ENCODE results near the gene TDRD7. TPM values are rescaled to one million over a fixed set of nuclear protein-coding genes. Genes with fewer than 3 reads are reported as not detected.

Gene TDRD7
- total and polyA plus RNA-seq, 2 experiments from 2014 or later, result 4.2 to 4.5 TPM

DNA sequence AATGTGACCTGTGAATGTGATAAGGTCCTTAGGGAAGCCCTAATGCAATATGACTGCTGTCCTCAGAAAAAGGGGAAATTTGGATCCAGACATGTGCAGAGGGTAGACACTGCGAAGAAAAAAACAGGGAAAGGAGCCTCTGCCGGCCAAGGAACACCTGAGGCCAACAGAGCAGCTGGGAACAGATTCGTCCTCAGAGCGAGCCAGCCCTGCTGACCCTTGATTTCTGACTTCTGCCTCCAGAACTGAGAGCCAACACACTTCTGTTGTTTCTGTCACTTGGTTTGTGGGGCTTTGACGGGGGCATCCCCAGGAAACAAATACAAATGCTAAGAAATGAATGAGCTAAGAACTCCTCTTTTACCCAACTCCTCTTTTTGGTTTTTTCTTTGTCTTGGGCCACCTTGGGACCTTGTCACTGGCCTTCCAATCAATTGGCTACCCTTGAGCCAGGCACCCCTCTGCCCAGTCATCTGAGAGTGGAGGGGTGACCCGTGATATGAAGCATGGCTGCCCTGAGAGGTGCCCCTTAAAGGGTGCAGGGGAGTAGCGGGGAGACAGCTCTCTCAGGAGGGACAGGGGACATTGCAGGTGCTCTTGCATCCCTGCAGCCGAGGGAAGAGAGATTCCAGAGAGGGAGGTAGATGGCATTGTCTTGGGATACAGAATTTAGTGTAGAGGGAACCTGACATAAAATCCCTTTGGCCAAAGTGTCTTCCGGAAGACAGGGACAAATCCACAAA is 106.4 kb downstream of the TDRD7 start:
- H3K4me1 ChIP-seq (ENCODE audit: low read depth), result peaks cover 56% of the 10 kb centered on the region
- H3K27ac ChIP-seq, result peak overlapping the region; percentile 64
- DNase-seq (ENCODE audit: low read depth in 1 of 2, low spot score in 1 of 2), result no peak
- TF ChIP-seq, protein P1, sequence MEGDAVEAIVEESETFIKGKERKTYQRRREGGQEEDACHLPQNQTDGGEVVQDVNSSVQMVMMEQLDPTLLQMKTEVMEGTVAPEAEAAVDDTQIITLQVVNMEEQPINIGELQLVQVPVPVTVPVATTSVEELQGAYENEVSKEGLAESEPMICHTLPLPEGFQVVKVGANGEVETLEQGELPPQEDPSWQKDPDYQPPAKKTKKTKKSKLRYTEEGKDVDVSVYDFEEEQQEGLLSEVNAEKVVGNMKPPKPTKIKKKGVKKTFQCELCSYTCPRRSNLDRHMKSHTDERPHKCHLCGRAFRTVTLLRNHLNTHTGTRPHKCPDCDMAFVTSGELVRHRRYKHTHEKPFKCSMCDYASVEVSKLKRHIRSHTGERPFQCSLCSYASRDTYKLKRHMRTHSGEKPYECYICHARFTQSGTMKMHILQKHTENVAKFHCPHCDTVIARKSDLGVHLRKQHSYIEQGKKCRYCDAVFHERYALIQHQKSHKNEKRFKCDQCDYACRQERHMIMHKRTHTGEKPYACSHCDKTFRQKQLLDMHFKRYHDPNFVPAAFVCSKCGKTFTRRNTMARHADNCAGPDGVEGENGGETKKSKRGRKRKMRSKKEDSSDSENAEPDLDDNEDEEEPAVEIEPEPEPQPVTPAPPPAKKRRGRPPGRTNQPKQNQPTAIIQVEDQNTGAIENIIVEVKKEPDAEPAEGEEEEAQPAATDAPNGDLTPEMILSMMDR (IDR thresholded peaks at IDR 0.05; ENCODE audit: low read depth, low read length), result no peak
- H3K27me3 ChIP-seq, result no peaks in the 10 kb centered on the region
- no peak overlapping the region for H3K4me3 ChIP-seq
- no peaks in the 10 kb centered on the region for H3K9me3 ChIP-seq (ENCODE audit: low read depth)
- H3K36me3 ChIP-seq, result no peaks in the 10 kb centered on the region

DNA sequence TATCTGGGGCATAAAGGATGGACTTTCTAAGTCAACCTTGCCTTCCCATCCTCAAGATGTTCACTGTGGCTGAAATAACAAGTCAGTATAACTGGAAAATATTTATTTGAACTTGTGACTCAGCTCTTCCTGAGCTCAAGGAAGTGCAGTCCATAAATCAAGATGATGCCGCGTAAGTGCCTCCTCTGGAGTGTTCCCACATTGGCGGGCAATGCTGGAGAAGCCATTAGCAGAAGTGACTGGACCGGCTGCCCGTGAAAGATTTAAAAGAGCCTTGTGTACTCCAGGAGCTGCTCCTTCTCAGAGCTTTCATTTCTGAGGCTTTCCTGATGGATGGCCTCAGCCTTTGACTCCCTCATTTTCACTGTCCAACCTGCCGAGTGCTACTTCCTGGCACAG is 107.0 kb downstream of the TDRD7 start:
- no peak overlapping the region for H3K4me3 ChIP-seq
- peak overlapping the region; percentile 64 for H3K27ac ChIP-seq
- H3K27me3 ChIP-seq, result no peaks in the 10 kb centered on the region
- peaks cover 56% of the 10 kb centered on the region for H3K4me1 ChIP-seq (ENCODE audit: low read depth)
- H3K36me3 ChIP-seq, result peaks cover 1% of the 10 kb centered on the region
- peak in 1 of 2 donors; percentile 15 for DNase-seq (ENCODE audit: low read depth in 1 of 2, low spot score in 1 of 2)
- H3K9me3 ChIP-seq (ENCODE audit: low read depth), result no peaks in the 10 kb centered on the region
- TF ChIP-seq, protein P1 (IDR thresholded peaks at IDR 0.05; ENCODE audit: low read depth, low read length), result no peak

DNA sequence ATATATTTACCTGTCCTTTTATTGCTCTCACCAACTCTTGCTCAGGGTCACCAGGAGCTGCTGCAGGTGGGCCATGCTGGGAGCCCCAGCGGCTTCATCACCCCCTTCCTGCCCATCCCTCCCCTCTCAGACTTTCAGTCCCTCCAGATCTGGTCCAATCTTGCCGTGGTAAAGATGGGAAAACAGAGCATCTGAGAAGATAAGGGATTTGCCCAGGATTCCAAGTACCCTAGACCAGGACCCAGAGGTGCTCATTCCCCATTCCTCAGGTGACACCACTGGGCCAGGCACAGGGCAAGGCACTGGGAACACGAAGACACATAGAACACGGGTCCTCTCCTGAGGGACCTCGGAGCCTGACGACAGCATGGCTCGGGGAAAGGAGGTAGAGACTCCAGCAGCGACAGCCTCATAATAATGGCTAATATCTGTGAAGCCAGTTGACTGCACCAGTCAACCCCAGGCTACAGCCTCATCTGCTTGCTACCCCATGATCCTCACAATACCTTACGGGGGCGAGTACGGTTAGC is 107.6 kb downstream of the TDRD7 start:
- DNase-seq (ENCODE audit: low read depth in 1 of 2, low spot score in 1 of 2), result no peak
- Histone ChIP-seq H3K36me3 (peaks cover 4% of the 10 kb centered on the region), H3K27ac (peak overlapping the region; percentile 64), H3K4me1 (ENCODE audit: low read depth) (peaks cover 56% of the 10 kb centered on the region), H3K9me3 (ENCODE audit: low read depth) (no peaks in the 10 kb centered on the region), H3K4me3 (no peak overlapping the region), H3K27me3 (no peaks in the 10 kb centered on the region)
- TF ChIP-seq, protein P1 (IDR thresholded peaks at IDR 0.05; ENCODE audit: low read depth, low read length), result no peak

DNA sequence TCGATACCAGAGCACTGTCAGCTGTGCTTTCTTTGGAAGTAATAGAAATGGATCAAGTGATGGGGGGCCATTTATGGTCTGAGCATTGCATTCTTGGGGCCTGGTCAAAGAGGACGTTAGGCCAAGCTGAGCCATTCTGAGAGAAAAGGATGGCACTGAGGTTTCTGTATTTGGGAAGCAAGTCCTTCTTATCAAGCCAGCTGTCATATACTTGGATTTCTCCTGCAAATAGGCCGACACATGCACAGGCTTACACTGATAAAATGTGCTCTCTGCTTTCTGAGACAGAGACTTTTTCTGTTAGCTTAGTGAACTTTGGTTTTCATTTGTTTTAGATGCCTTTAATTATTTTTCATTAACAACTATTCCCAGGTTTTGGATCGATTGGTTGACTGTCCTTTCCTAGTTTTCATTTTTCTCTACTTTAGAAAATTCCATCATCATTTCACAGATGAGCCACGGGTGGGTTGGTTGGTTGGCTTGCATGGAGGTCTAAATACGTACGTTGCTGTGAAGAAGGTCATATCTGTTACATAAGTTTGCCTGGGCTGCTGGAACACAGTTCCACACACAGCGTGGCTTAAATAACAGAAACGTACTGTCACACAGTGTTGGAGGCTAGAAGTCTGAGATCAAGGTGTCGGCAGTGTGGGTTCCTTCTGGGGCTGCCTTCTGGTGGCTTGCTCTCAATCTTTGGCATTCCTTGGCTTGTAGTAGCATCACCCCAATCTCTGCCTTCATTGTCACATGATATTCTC is 109.9 kb downstream of the TDRD7 start:
- TF ChIP-seq, protein P1 (IDR thresholded peaks at IDR 0.05; ENCODE audit: low read depth, low read length), result no peak
- Histone ChIP-seq H3K9me3 (ENCODE audit: low read depth) (no peaks in the 10 kb centered on the region), H3K4me3 (no peak overlapping the region), H3K4me1 (ENCODE audit: low read depth) (peaks cover 50% of the 10 kb centered on the region), H3K36me3 (peaks cover 16% of the 10 kb centered on the region), H3K27ac (peak overlapping the region; percentile 67), H3K27me3 (no peaks in the 10 kb centered on the region)
- DNase-seq (ENCODE audit: low read depth in 1 of 2, low spot score in 1 of 2), result no peak

DNA sequence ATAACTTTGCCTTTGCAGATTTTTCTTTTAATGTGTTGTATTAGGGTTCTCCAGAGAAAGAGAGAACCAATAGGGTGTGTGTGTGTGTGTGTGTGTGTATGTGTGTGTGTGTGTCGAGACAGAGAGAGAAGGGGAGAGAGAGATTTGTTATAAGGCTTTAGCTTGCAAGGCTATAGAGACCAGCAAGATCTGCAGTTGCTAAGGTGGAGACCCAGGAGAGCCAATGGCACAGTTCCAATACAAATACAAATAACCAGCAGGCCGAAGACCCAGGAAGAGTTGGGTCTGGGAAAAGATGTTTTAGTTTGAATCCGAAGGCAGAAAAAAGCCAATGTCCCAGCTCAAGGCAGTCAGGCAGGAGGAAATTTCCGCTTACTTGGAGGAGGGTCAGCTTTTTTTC is 112.5 kb downstream of the TDRD7 start:
- peaks cover 16% of the 10 kb centered on the region for H3K36me3 ChIP-seq
- no peak overlapping the region for H3K4me3 ChIP-seq
- H3K27ac ChIP-seq, result peak overlapping the region; percentile 92
- TF ChIP-seq, protein P1 (IDR thresholded peaks at IDR 0.05; ENCODE audit: low read depth, low read length), result no peak
- DNase-seq (ENCODE audit: low read depth in 1 of 2, low spot score in 1 of 2), result no peak
- H3K4me1 ChIP-seq (ENCODE audit: low read depth), result peaks cover 57% of the 10 kb centered on the region
- H3K9me3 ChIP-seq (ENCODE audit: low read depth), result no peaks in the 10 kb centered on the region
- H3K27me3 ChIP-seq, result no peaks in the 10 kb centered on the region

Data from cardiac muscle cell (in vitro differentiated cells and primary cell).